DMS 273 (cell line): ENCODE measurements around the gene DDX39A.
"Not testable (repeated sequence)": the region's sequence is repeated elsewhere in the genome, so short reads cannot be mapped to it uniquely, and the experiment has no call there.

Experiments
- DNase-seq: peaks from one replicate; lab custom pipeline; 2025; ENCODE audit not compliant: unreplicated experiment; lab: John Stamatoyannopoulos, UW

DDX39A gene

DNA sequence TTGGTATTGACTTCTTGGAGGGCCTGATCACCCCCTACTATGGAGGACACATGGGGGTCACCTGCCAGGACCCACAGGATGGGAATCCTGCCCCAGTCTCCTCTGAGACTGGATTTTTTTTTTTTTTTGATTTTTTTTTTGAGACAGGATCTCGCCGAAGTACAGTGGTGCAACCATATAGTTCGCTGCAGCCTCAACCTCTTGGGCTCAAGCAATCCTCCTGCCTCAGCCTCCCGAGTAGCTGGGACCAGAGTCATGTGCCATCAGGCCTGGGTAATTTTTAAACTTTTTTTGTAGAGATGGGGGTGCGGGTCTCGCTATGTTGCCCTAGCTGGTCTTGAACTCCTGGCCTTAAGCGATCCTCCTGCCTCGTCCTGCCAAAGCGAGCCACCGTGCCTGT lies 52.1 kb downstream of the DDX39A start:
- DNase-seq = no peak

DNA sequence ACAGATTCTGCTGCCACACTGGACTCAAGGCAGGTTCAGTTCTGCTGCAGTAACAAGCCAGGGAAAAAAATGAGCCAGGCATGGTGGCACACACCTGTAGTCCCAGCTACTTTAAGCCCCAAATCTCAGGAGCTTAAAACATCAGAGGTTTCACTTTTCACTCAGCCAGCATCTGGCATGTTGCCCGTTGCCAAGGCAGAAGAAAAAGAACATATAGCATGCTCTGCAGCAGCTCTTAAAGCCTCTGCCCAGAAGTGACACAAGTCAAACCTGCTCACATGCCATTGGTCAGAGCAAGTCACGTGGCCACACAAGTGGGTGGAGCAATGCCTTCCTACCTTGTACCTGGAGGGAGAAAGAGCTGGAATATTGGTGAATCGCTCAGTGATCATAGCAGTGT lies 52.6 kb downstream of the DDX39A start:
- DNase-seq = peak; percentile 93

DNA sequence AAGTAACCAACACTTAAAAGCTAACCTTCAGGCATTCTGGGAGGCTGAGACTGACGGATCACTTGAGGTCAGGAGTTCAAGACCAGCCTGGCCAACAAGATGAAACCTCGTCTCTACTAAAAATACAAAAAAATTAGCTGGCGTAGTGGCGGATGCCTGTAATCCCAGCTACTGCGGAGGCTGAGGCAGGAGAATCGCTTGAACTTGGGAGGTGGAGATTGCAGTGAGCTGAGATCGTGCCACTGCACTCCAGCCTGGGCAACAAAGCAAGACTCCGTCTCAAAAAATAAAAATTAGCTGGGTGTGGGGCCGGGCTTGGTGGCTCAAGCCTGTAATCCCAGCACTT lies 55.1 kb downstream of the DDX39A start:
- DNase-seq = not testable (repeated sequence)

DNA sequence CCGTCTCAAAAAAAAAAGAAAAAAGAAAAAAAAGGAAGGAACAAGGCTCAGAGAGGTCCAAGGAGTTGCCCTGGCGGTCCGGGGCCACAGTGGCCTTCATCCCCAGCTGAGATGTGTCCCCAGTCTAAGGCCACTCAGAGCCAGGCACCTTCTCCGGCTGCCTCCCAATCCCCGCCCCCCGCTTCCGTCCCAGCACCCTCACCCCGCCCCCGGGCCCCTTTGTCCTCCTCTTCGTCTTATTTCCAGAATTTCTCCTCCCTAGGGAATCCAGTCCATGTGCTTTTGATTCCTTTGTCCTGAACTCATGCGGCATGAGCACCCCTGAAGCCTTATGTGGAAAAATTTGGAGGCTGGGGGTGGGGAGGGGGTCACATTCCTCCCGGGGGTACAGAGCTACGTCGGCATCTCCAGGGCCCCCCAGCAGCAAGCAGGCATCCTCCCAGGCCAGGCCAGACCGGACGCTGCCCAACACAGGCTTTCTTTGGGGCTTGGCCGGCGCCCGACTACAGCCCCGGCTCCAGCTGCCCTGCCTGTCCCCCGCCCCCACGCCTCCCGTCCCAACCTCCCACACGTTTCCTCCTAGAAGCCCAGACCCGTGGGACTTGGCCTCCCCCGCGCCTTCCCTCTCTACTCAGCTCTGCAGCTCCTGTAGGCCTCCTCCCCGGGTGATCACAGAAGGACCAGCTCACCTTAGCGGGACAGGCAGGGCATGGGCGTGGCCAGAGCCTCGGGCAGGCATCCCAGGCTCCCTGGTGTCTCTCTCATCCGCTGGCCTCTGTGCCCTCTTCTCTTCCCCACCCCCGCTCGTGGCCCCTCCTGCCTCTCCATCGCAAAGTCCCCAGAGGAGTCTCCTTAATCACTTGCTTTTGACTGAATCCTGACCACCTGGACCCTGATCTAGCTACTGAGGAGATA lies 55.7 kb downstream of the DDX39A start:
- DNase-seq = peak; percentile 87

DNA sequence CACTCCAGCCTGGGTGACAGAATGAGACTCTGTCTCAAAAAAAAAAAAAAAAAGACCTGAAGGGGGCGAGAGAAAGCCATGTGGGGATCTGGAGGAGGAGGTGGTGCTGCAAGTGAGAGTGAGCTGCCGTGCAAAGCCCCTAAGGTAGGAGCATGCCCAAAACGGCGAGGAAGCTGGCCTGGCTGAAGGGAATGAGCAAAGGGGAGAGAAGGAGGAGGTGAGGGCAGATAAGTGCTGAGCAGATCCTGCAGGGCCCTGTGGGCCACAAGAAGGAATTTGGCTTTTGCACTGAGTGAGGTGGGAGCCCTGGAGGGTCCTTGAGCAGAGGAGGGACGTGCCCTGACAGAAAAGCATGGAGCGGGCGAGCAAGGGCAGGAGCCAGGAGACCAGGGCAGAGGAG lies 57.3 kb downstream of the DDX39A start:
- DNase-seq = peak; percentile 69
